GM12878 (cell line): ENCODE measurements around the gene DUSP12. TPM values are rescaled to one million over a fixed set of nuclear protein-coding genes. Genes with fewer than 3 reads are reported as not detected.

Source experiments
- BHLHE40 ChIP-seq, 2 experiments: fragments of 450-650 bp in 1 of 2; IDR thresholded peaks; 2 replicates each; pipeline ENCODE4 v1.6.1; 2011 to 2017; ENCODE audit warnings: low read depth in 2 of 2, borderline replicate concordance in 1 of 2, improper control_type of control experiment in 1 of 2, low read length in 1 of 2, mild to moderate bottlenecking in 1 of 2
- BRCA1 ChIP-seq: IDR thresholded peaks from 2 replicates; pipeline ENCODE4 v1.6.1; 2011; ENCODE audit warnings: low read depth, low read length, improper control_type of control experiment
- CREB1 ChIP-seq: IDR thresholded peaks from 2 replicates; pipeline ENCODE4 v1.6.1; 2012; ENCODE audit warnings: low read depth, mild to moderate bottlenecking, inconsistent platforms
- ELK1 ChIP-seq: IDR thresholded peaks from 2 replicates; pipeline ENCODE4 v1.6.1; 2012; ENCODE audit warnings: low read depth, low read length, improper control_type of control experiment
- ETV6 ChIP-seq, 2 experiments: fragments of 450-650 bp in 1 of 2; IDR thresholded peaks in 1 of 2; conservative IDR thresholded peaks in 1 of 2; 2 replicates each; pipeline ENCODE4 v1.6.1; 2014; ENCODE audit warnings: antibody characterized with exemption in 1 of 2, borderline replicate concordance in 1 of 2, low read depth in 1 of 2, mild to moderate bottlenecking in 1 of 2, moderate library complexity in 1 of 2
- NFIC ChIP-seq: IDR thresholded peaks from 2 replicates; pipeline ENCODE4 v1.6.1; 2012; ENCODE audit warnings: low read depth, mild to moderate bottlenecking, inconsistent platforms, low read length, moderate library complexity
- NR2F1 ChIP-seq: fragments of 450-650 bp; conservative IDR thresholded peaks from 2 replicates; pipeline ENCODE4 v1.6.1; 2017; ENCODE audit warnings: mild to moderate bottlenecking
- PAX5 ChIP-seq: IDR thresholded peaks from 2 replicates; pipeline ENCODE4 v1.6.1; 2011; ENCODE audit warnings: low read depth, low read length, borderline replicate concordance
- POLR2AphosphoS2 ChIP-seq: IDR thresholded peaks from 2 replicates; pipeline ENCODE4 v1.6.1; 2011; ENCODE audit warnings: low read depth, mild to moderate bottlenecking, low read length, improper control_type of control experiment, moderate library complexity
- RAD51 ChIP-seq: fragments of 450-650 bp; IDR thresholded peaks from 2 replicates; pipeline ENCODE4 v1.6.1; 2016; ENCODE audit warnings: moderate library complexity, mild to moderate bottlenecking, inconsistent platforms
- RUNX3 ChIP-seq: IDR thresholded peaks from 2 replicates; pipeline ENCODE4 v1.6.1; 2012; ENCODE audit warnings: low read length, inconsistent platforms
- ZNF384 ChIP-seq: IDR thresholded peaks from 2 replicates; pipeline ENCODE4 v1.6.1; 2012; ENCODE audit warnings: low read depth, mild to moderate bottlenecking, low read length, improper control_type of control experiment, borderline replicate concordance
- polyA plus RNA-seq, 11 experiments: library from polyadenylated mRNA; depleted of rRNA in 4 of 11; unstranded in 6 of 11; stranded (reverse) in 5 of 11; fragments of >200 nt; fragmentation: Nextera tagmentation in 4 of 11; fragmentation: Illumina TruSeq in 1 of 11; extraction: Ambion mirVana in 4 of 11; extraction: Trizol in 1 of 11; gene quantifications; 1 replicate in 1 of 11; 2 replicates in 10 of 11; pipeline versions ENCODE4 v1.2.1 to v1.2.3, GENCODE V29; 2011 to 2016; ENCODE audit warnings: inconsistent platforms in 2 of 11, missing spikeins in 2 of 11, low read depth in 1 of 11
- total RNA-seq, 4 experiments: library from RNA; depleted of rRNA in 3 of 4; stranded (reverse); fragments of >200 nt in 3 of 4; fragmentation: Illumina TruSeq in 1 of 4; extraction: Trizol in 1 of 4; gene quantifications; 2 replicates each; pipeline versions ENCODE4 v1.2.1 to v1.2.3, GENCODE V29; 2013 to 2021
- TF ChIP-seq, protein P1 (sequence below): IDR thresholded peaks from 2 replicates; pipeline ENCODE4 v1.6.1; 2011; ENCODE audit warnings: mild to moderate bottlenecking, low read depth, low read length, moderate library complexity; ENCODE audit not compliant: insufficient replicate concordance
- TF ChIP-seq, protein P2 (sequence below): fragments of 450-650 bp; formaldehyde crosslinking; IDR thresholded peaks from 2 replicates; pipeline ENCODE4 v1.4.0; 2020; ENCODE audit warnings: mild to moderate bottlenecking, moderate library complexity
- TF ChIP-seq, protein P3 (sequence below): fragments of 450-650 bp; IDR thresholded peaks from 2 replicates; pipeline ENCODE4 v1.6.1; 2016; ENCODE audit warnings: mild to moderate bottlenecking, moderate library complexity, borderline replicate concordance

DUSP12 gene
- total and polyA plus RNA-seq, 10 of the 15 experiments (the other 5 are each of a cell fraction or from before 2014, with no cell fraction given), result 7.0 to 51.5 (median 35.4) TPM

DNA sequence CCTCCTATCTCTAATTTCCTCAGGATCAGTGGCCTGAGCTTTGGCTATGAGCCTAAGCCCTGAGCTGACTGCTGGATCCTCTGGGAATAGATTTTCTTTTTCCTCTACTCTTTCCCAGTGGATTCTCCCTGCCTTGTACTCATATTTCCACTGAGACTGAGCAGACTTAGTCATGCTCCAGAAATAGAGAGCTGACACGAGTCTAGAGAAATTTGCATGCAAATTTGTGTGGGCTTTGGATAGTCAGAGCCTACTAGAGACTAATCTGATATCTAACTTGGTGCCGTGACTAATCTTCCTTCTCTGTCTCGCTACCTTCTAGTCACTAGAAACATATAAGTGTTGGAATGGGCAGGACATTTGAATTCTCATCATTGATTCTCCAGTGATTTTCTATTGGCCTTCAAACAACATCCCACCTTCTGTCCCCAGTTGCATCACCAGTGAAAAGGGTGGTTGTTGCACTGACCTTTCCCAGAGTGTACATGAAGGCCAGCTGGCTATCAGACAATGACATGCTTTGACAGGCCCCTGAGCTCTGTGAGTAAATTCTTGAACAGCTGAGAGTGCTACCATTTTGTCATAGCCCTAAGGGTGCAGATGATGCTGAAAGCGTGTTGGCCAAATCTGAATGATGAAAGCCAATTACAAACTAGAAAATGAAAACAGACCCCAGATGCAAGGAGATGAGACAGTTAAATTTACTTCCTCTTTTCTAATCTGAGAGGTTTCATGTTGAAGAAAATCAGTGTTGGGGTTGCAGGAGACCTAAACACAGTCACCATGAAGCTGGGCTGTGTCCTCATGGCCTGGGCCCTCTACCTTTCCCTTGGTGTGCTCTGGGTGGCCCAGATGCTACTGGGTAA is 42.9 kb upstream of the DUSP12 start, which contains the start of gene FCRLA (continued):
- peak in 1 of 2 experiments; percentile 51; a peak in 1 of 4 replicates for TF ChIP-seq ETV6 (conservative IDR thresholded peaks at IDR 0.05 in 1 of 2, IDR thresholded peaks at IDR 0.05 in 1 of 2; ENCODE audit: borderline replicate concordance in 1 of 2, low read depth in 1 of 2)
- TF ChIP-seq, protein P1, sequence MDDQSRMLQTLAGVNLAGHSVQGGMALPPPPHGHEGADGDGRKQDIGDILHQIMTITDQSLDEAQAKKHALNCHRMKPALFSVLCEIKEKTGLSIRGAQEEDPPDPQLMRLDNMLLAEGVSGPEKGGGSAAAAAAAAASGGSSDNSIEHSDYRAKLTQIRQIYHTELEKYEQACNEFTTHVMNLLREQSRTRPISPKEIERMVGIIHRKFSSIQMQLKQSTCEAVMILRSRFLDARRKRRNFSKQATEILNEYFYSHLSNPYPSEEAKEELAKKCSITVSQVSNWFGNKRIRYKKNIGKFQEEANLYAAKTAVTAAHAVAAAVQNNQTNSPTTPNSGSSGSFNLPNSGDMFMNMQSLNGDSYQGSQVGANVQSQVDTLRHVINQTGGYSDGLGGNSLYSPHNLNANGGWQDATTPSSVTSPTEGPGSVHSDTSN, result peak; percentile 54
- peak; percentile 59 for TF ChIP-seq RUNX3
- TF ChIP-seq PAX5, result no peak
- no peak for TF ChIP-seq ZNF384
- peak in 1 of 2 experiments; percentile 61; a peak in 1 of 4 replicates for TF ChIP-seq BHLHE40 (IDR thresholded peaks at IDR 0.05; ENCODE audit: borderline replicate concordance in 1 of 2, low read depth in 2 of 2, low read length in 1 of 2)
- 0 out of 2 replicates have a peak, but pooled peaks have one; percentile 42 for TF ChIP-seq POLR2AphosphoS2
- TF ChIP-seq CREB1, result peak; percentile 91
- TF ChIP-seq NFIC, result peak; percentile 89
- TF ChIP-seq, protein P2, sequence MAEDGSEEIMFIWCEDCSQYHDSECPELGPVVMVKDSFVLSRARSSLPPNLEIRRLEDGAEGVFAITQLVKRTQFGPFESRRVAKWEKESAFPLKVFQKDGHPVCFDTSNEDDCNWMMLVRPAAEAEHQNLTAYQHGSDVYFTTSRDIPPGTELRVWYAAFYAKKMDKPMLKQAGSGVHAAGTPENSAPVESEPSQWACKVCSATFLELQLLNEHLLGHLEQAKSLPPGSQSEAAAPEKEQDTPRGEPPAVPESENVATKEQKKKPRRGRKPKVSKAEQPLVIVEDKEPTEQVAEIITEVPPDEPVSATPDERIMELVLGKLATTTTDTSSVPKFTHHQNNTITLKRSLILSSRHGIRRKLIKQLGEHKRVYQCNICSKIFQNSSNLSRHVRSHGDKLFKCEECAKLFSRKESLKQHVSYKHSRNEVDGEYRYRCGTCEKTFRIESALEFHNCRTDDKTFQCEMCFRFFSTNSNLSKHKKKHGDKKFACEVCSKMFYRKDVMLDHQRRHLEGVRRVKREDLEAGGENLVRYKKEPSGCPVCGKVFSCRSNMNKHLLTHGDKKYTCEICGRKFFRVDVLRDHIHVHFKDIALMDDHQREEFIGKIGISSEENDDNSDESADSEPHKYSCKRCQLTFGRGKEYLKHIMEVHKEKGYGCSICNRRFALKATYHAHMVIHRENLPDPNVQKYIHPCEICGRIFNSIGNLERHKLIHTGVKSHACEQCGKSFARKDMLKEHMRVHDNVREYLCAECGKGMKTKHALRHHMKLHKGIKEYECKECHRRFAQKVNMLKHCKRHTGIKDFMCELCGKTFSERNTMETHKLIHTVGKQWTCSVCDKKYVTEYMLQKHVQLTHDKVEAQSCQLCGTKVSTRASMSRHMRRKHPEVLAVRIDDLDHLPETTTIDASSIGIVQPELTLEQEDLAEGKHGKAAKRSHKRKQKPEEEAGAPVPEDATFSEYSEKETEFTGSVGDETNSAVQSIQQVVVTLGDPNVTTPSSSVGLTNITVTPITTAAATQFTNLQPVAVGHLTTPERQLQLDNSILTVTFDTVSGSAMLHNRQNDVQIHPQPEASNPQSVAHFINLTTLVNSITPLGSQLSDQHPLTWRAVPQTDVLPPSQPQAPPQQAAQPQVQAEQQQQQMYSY (CRISPR knock-in tag), result no peak
- TF ChIP-seq RAD51, result no peak
- no peak for TF ChIP-seq BRCA1
- TF ChIP-seq, protein P3, sequence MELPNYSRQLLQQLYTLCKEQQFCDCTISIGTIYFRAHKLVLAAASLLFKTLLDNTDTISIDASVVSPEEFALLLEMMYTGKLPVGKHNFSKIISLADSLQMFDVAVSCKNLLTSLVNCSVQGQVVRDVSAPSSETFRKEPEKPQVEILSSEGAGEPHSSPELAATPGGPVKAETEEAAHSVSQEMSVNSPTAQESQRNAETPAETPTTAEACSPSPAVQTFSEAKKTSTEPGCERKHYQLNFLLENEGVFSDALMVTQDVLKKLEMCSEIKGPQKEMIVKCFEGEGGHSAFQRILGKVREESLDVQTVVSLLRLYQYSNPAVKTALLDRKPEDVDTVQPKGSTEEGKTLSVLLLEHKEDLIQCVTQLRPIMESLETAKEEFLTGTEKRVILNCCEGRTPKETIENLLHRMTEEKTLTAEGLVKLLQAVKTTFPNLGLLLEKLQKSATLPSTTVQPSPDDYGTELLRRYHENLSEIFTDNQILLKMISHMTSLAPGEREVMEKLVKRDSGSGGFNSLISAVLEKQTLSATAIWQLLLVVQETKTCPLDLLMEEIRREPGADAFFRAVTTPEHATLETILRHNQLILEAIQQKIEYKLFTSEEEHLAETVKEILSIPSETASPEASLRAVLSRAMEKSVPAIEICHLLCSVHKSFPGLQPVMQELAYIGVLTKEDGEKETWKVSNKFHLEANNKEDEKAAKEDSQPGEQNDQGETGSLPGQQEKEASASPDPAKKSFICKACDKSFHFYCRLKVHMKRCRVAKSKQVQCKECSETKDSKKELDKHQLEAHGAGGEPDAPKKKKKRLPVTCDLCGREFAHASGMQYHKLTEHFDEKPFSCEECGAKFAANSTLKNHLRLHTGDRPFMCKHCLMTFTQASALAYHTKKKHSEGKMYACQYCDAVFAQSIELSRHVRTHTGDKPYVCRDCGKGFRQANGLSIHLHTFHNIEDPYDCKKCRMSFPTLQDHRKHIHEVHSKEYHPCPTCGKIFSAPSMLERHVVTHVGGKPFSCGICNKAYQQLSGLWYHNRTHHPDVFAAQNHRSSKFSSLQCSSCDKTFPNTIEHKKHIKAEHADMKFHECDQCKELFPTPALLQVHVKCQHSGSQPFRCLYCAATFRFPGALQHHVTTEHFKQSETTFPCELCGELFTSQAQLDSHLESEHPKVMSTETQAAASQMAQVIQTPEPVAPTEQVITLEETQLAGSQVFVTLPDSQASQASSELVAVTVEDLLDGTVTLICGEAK, result no peak
- TF ChIP-seq NR2F1, result peak; percentile 48; the same call in 1 of the 2 replicates
- TF ChIP-seq ELK1, result no peak
